SK-N-MC (cell line): Measurements from ENCODE around the gene HOMER3.

Source experiments
- EZH2 ChIP-seq: fragments of 200-600 bp; sonication (generic); IDR thresholded peaks from one replicate; pipeline ENCODE4 v1.6.1; 2017; ENCODE audit warnings: antibody characterized with exemption
- POLR2AphosphoS5 ChIP-seq: IDR thresholded peaks from 2 replicates; pipeline ENCODE4 v1.6.1; 2012; ENCODE audit warnings: mild to moderate bottlenecking, low read depth, low read length, borderline replicate concordance

- TF ChIP-seq EZH2, result no peak
- no peak for TF ChIP-seq POLR2AphosphoS5
Measured at GRCh38 chr19:18932216-18932841, 8.7 kb downstream of the HOMER3 start.
